Hematopoietic multipotent progenitor cell (in vitro differentiated cells): ENCODE data around the gene ZNF506. TPM values are rescaled to one million over a fixed set of nuclear protein-coding genes. Genes with fewer than 3 reads are reported as not detected.
"Not testable (repeated sequence)": the region's sequence is repeated elsewhere in the genome, so short reads cannot be mapped to it uniquely, and the experiment has no call there.

Experiments
- DNase-seq, 3 donors: peaks; one replicate each; pipeline ENCODE4 v3.0.0-alpha.2; 2011 to 2015; ENCODE audit warnings: low read depth in 2 of 3, low spot score in 2 of 3
- small RNA-seq: library from RNA; depleted of rRNA; stranded (forward); fragments of <200 nt; gene quantifications from one replicate; pipeline ENCODE3, GENCODE V24; 2012
- total RNA-seq: library from RNA; depleted of rRNA; stranded (reverse); fragments of >200 nt; gene quantifications from one replicate; pipeline ENCODE4 v1.2.3, GENCODE V29; 2012

ZNF506 gene
- total RNA-seq, 1 donor, result 19.4 TPM

- no peak for DNase-seq
Measured at GRCh38 chr19:19746286-19747213, 75.0 kb downstream of the ZNF506 start.

DNA sequence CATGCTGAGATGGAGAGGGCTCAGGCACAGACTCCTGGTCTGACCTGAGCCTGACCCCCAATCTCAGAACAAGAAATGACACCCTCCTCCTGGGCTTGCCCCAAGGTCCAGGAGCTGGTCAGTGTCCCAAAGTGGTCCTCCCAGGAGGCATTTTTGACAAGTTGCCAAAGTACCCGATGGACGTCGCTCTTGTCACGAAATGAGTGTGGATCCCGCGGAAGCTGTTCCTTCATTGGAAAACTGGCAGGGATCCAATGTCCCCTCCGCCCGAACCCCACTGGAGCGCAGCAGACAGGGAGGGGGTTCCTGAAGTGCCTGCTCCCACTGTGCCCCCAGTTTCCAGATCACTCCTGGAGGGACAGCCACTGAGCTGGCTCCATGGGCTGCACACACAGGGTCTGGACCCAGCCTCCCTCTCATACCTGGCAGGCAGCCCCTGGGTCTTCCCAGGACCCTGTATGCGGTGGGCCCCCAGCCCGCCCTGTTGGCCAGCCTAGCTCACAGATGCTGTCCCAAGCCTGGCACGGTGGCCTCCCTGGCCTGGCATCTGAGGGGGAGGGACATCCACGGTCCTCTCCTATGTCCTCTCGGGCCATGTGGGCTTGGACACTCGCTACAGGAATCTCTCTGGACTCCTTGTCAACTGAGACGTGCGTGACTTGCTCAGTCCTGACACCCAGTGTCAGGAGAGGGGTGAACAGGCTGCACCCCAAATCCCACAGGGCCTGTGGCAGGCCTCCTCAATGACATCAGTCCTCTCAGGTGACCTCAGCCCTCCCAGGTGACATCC lies 75.9 kb downstream of the ZNF506 start:
- no peak for DNase-seq

GRCh38 chr19:19744641-19745040 lies 76.9 kb downstream of the ZNF506 start:
- DNase-seq, result no peak

DNA sequence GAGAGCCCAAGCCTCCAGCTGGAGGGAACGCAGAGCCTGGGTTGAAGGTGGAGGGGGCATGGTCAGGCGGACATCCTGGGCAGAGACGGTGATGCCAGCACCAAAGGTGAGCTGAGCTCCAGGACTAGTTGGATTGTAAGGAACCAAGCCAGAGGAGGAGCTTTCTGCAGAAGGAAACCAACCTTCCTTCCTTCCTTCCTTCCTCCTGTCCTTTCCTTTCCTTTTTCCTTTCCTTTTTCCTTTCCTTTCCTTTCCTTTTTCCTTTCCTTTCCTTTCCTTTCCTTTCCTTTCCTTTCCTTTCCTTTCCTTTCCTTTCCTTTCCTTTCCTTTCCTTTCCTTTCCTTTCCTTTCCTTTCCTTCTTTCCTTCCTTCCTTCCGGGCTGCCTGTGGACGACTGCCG lies 77.6 kb downstream of the ZNF506 start:
- not testable (repeated sequence) for DNase-seq

DNA sequence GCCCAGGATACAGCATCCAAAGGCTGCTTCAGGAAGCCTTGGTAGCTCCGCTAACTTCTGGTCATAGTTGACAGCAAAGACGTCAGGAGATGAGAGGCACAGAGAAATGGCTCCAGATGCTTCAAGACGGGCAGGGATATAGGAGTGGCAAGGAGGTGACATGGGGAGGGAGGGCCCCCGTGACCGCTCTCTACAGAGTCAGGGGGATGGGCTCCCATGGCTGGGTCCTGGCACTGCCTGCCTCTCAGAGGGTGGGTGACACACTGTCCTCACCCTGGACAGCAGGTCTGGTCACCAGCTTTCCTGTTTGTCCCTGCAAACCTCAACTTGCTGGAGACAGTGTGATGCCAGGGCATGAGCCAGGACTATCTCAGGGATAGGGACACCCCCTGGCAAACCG lies 78.4 kb downstream of the ZNF506 start:
- DNase-seq, result no peak

GRCh38 chr19:19742773-19743172 lies 78.8 kb downstream of the ZNF506 start:
- DNase-seq, result no peak

Small RNAs within 50 kb of the gene (small RNA-seq; reads per million reads assigned to genes)
- gene AC011477.5, result not detected

Other genes with a start within 250 kb of the ZNF506 start
- 4.8 TPM for gene PBX4, start 203.1 kb downstream of the ZNF506 start, total RNA-seq
- 22.6 TPM for gene LPAR2, start 193.5 kb downstream of the ZNF506 start, total RNA-seq
- gene GMIP, start 178.1 kb downstream of the ZNF506 start, total RNA-seq, result 36.9 TPM
- 102 TPM for gene ATP13A1, start 158.1 kb downstream of the ZNF506 start, total RNA-seq
- gene ZNF101, start 152.9 kb downstream of the ZNF506 start, total RNA-seq, result 8.3 TPM
- 3.0 TPM for gene ZNF14, start 88.6 kb downstream of the ZNF506 start, total RNA-seq
- 4.8 TPM for gene ZNF253, start 44.1 kb upstream of the ZNF506 start, total RNA-seq
- gene ZNF93, start 79.2 kb upstream of the ZNF506 start, total RNA-seq, result 17.0 TPM
- gene ZNF682, start 217.8 kb upstream of the ZNF506 start, total RNA-seq, result 1.6 TPM